ENCODE measurements around the gene CFAP20DC.

- TF ChIP-seq CTCF (IDR thresholded peaks at IDR 0.05; ENCODE audit: insufficient read depth, low read depth, low read length) (no peak), EZH2 (IDR thresholded peaks at IDR 0.05; ENCODE audit: insufficient read depth, low read length) (no peak)
These were observed 330.1 kb downstream of the CFAP20DC start for GRCh38 chr3:58719684-58720083.
